Erythroblast (primary cell): ENCODE measurements around the gene NTRK2.

Source experiments
- DNase-seq, 2 experiments: peaks; one replicate each; lab custom pipeline; 2025; lab: John Stamatoyannopoulos, UW
- GATA1 ChIP-seq: IDR thresholded peaks from 2 replicates; pipeline ENCODE4 v1.6.1; 2011; ENCODE audit warnings: low read depth, mild to moderate bottlenecking, control low read depth, low read length, moderate library complexity
- POLR2A ChIP-seq: IDR thresholded peaks from 2 replicates; pipeline ENCODE4 v1.6.1; 2011; ENCODE audit warnings: mild to moderate bottlenecking, low read length

The NTRK2 gene

GRCh38 chr9:84812355-84812754, 142.8 kb downstream of the NTRK2 start:
- no peak for DNase-seq
- TF ChIP-seq GATA1 (no peak), POLR2A (no peak)

- TF ChIP-seq GATA1, result no peak
- no peak for TF ChIP-seq POLR2A
- no peak for DNase-seq
Observed at GRCh38 chr9:84812847-84813246, 143.3 kb downstream of the NTRK2 start.

DNA sequence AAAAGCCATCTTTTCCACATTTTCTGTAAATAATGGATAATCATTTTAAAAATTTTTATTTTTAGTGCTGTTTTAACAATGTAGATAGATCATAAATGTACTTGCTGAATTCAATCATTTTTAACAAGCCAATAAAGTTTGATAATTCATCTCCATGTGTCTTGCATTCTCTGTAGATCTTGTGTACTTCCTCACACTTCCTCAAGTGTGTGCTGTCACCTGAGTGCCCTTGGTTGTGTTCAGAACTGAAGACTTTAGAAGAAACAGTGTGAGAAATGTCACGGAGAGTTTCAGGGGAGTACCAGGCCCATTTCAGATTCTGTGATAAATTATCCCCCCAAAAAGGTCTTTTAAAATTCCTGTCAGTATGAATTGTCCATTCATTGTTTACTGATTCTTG, 146.0 kb downstream of the NTRK2 start:
- DNase-seq, result no peak
- no peak for TF ChIP-seq GATA1
- TF ChIP-seq POLR2A, result no peak

GRCh38 chr9:84817038-84817437, 147.5 kb downstream of the NTRK2 start:
- no peak for TF ChIP-seq POLR2A
- TF ChIP-seq GATA1, result no peak
- DNase-seq, result no peak

DNA sequence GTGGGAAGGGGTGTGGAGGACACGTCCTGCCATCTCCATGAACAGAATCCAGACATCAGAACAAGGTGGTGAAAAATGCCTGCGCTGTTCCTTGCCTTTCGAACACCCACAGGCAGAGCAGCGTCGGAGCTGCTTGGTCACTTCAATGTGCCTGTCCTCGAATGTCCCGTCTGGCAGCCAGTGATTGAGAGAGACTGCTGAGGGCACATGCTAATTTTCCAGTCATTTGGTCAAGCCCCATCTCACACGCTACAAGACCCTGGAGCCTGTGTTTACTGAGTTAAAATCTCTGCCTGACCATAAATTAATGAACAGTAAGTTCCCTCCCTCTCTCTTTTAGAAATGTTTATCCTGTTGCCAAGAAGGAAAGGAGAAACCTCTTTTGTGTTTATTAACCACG, 149.3 kb downstream of the NTRK2 start:
- no peak for TF ChIP-seq POLR2A
- no peak for TF ChIP-seq GATA1
- no peak for DNase-seq

DNA sequence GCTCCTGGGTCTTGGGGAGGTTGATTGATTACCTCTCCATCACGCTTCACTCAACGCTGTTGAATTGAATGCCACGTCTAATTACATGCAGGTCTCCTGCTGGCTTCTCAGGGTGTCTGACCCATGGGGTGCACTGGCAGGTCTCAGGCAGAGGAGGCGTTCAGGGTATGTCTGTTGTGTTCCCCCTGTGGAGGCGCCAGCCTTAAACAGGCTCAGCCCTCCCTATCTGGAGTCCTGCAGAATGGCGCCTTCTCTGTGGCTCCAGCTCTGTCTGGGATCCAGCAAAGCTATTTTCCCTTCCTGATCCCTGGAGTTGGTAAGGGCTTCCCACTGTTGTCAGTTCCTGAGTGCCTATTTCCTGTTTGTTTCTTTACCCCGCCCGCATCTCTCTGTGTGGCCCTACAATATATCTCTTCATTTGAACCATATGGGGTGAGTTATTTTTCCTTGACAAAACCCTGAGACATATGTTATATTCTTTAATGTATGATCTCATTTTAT, 150.0 kb downstream of the NTRK2 start:
- TF ChIP-seq GATA1 (no peak), POLR2A (no peak)
- DNase-seq, result no peak

DNA sequence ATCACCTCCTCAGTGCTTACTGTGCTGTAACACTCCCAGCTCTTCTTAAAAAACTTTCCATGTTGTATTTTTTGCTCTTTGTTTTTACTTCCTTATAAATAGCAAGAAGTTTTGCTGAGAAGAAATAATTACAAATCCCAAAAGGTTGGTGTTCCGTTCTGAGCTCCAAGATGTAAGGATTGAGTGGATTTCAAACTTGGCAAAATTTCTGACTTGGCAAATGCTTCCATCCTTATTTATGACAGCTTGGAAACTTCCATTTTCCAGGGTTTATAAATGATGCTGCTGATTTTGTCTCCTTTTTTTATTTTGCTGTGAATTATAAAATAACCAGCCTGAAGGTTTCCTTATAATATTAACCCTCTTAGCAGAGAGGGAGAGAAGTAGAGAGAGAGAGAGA, 151.9 kb downstream of the NTRK2 start:
- no peak for DNase-seq
- TF ChIP-seq POLR2A (no peak), GATA1 (no peak)

GRCh38 chr9:84822589-84823233, 153.2 kb downstream of the NTRK2 start:
- TF ChIP-seq GATA1 (no peak), POLR2A (no peak)
- no peak for DNase-seq

- no peak for DNase-seq
- TF ChIP-seq GATA1 (no peak), POLR2A (no peak)
Observed at GRCh38 chr9:84823421-84824271, 154.1 kb downstream of the NTRK2 start.

- TF ChIP-seq POLR2A, result no peak
- no peak for TF ChIP-seq GATA1
- DNase-seq, result no peak
Observed at GRCh38 chr9:84827216-84827765, 157.8 kb downstream of the NTRK2 start.

DNA sequence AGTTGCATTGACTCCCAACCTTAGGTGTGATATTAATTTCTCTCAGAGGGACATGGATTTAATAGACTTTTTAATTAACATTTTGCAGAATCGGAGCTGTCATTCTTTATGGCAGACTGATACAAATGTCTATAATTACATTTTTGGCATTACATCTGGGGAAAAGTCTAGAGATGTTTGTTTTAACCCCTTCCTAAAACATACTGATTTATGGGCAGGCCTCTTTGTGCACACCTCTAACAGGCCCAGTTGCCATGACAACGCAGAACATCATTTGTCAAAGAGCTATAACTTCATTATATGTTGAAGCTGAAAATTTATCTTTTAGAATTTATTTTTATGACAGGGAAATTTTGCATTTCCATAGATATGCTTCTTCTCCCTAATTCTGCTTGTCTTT, 158.5 kb downstream of the NTRK2 start:
- DNase-seq, result no peak
- TF ChIP-seq POLR2A (no peak), GATA1 (no peak)

DNA sequence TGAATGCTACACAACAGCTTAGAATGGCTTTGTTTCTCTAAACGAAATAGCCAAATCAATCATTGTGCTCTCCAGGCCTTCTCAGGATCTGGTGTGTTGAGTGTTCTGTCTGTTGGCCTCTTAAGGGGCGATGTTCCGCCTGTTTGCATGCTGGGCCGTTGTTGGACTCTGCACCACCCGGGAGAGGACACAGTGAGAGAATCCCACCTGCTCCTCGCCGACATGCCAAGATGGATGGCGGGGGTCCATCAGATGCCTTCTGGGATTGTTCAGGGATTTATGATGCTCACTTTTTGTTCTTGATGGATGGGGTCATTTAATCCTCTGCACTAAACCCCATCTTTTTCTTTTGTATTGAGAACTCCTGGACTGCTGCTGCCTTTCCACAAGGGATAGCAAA, 159.9 kb downstream of the NTRK2 start:
- DNase-seq, result no peak
- TF ChIP-seq GATA1 (no peak), POLR2A (no peak)

DNA sequence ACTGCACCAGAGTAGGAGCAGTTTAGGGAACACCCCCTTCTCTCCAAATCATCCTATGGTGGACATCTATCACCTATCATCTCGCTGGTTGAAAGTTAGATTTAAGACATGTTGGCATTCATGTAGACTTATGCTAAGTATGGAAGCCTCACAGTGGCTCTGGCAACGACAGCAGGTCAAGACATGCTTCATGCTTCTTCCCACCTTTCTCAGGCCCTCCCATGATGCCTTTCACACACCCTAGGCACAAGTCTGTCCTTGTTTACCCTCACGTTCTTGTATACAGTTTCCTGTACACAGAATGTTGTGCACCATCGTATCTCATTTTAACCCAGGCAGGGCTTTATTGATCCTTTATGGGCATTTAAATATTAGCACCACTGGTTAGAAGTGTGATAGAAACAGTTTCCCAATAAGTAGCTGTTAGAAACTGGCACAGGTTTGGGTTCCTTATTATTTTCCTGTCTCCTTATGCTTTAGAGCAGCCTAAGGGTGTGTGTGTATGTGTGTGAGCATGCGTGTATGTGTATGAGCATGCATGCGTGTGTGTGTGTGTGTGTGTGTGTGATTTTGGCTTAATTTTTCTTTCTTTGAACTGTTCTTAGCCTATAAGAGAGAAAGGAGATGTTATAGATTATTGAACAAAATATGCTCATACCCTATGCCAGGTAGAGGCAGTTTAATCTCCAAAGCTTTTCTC, 160.6 kb downstream of the NTRK2 start:
- DNase-seq, result no peak
- TF ChIP-seq POLR2A (no peak), GATA1 (no peak)

- no peak for TF ChIP-seq POLR2A
- TF ChIP-seq GATA1, result no peak
- no peak for DNase-seq
Observed at GRCh38 chr9:84831377-84831776, 161.8 kb downstream of the NTRK2 start.
